Measurements from ENCODE around the gene IGFL3.
"Not testable (repeated sequence)": the region's sequence is repeated elsewhere in the genome, so short reads cannot be mapped to it uniquely, and the experiment has no call there.

Gene IGFL3

GRCh38 chr19:46124638-46125115, at the start of gene IGFL3:
Gene IGFL3 (minus strand): TSS chr19:46124688. CDS start chr19:46124649, 39 bp downstream.
- DNase-seq = no peak

GRCh38 chr19:46173886-46174480, 49.5 kb upstream of the IGFL3 start:
- no peak for DNase-seq

GRCh38 chr19:46162731-46163130, 38.2 kb upstream of the IGFL3 start:
- no peak for DNase-seq

GRCh38 chr19:46161642-46162257, 37.3 kb upstream of the IGFL3 start:
- not testable (repeated sequence) for DNase-seq

- no peak for DNase-seq
Observed at GRCh38 chr19:46160233-46160775, 35.8 kb upstream of the IGFL3 start.

- no peak for DNase-seq
Observed at GRCh38 chr19:46159418-46160232, 35.1 kb upstream of the IGFL3 start.

GRCh38 chr19:46155237-46155636, 30.7 kb upstream of the IGFL3 start:
- no peak for DNase-seq

GRCh38 chr19:46150606-46151005, 26.1 kb upstream of the IGFL3 start:
- DNase-seq = no peak

GRCh38 chr19:46147791-46148288, 23.4 kb upstream of the IGFL3 start, which contains the start of gene IGFL2:
Gene IGFL2 (plus strand): TSS chr19:46148238. CDS start chr19:46148279, 41 bp downstream.
- no peak for DNase-seq

- no peak for DNase-seq
Observed at GRCh38 chr19:46147166-46147740, 22.8 kb upstream of the IGFL3 start.

GRCh38 chr19:46144756-46145155, 20.3 kb upstream of the IGFL3 start:
- no peak for DNase-seq

- DNase-seq = no peak
Observed at GRCh38 chr19:46142294-46142693, 17.8 kb upstream of the IGFL3 start.

GRCh38 chr19:46141421-46141820, 16.9 kb upstream of the IGFL3 start:
- DNase-seq = no peak

- no peak for DNase-seq
Observed at GRCh38 chr19:46137915-46138473, 13.5 kb upstream of the IGFL3 start.

GRCh38 chr19:46134527-46134926, 10.0 kb upstream of the IGFL3 start:
- DNase-seq = no peak

- no peak for DNase-seq
Observed at GRCh38 chr19:46133777-46134241, 9.3 kb upstream of the IGFL3 start.

GRCh38 chr19:46133101-46133627, 8.7 kb upstream of the IGFL3 start:
- DNase-seq = no peak

GRCh38 chr19:46132508-46133100, 8.1 kb upstream of the IGFL3 start:
- DNase-seq = no peak

GRCh38 chr19:46131485-46132143, 7.1 kb upstream of the IGFL3 start:
- DNase-seq = no peak

- DNase-seq = no peak
Observed at GRCh38 chr19:46126086-46126580, 1.6 kb upstream of the IGFL3 start.

GRCh38 chr19:46125447-46125846, 959 bp upstream of the IGFL3 start:
- no peak for DNase-seq

All from KG1 (cell line).